HCT116 (cell line): ENCODE results near the gene STRN.
"Not testable (repeated sequence)": the region's sequence is repeated elsewhere in the genome, so short reads cannot be mapped to it uniquely, and the experiment has no call there.

ENCODE experiments used
- EGR1 ChIP-seq: IDR thresholded peaks from 2 replicates; pipeline ENCODE4 v1.6.1; 2012; ENCODE audit warnings: low read depth
- EZH2 ChIP-seq: fragments of 200-600 bp; sonication (generic); IDR thresholded peaks from 2 replicates; pipeline ENCODE4 v1.6.1; 2017; ENCODE audit warnings: antibody characterized with exemption, mixed run types
- EZH2phosphoT487 ChIP-seq: fragments of 200-600 bp; IDR thresholded peaks from 2 replicates; pipeline ENCODE4 v1.6.1; 2018; ENCODE audit warnings: antibody characterized with exemption, borderline replicate concordance
- POLR2A ChIP-seq: IDR thresholded peaks from 2 replicates; pipeline ENCODE4 v1.7.0; 2011; ENCODE audit warnings: borderline replicate concordance; ENCODE audit not compliant: insufficient read depth, insufficient read length; ENCODE audit errors: extremely low read depth
- POLR2AphosphoS5 ChIP-seq: IDR thresholded peaks from 2 replicates; pipeline ENCODE4 v1.6.1; 2011; ENCODE audit warnings: mild to moderate bottlenecking, low read depth, low read length, moderate library complexity
- RAD21 ChIP-seq: IDR thresholded peaks from 2 replicates; pipeline ENCODE4 v1.6.1; 2012; ENCODE audit warnings: low read depth, mild to moderate bottlenecking
- TCF7L2 ChIP-seq: IDR thresholded peaks from 2 replicates; pipeline ENCODE4 v1.7.0; 2011; ENCODE audit warnings: borderline replicate concordance, inconsistent platforms; ENCODE audit not compliant: insufficient read depth, insufficient read length; ENCODE audit errors: extremely low read depth
- ZFX ChIP-seq: fragments of 450-650 bp; IDR thresholded peaks from 2 replicates; pipeline ENCODE4 v1.6.1; 2017
- ZNF274 ChIP-seq: fragments of 200-500 bp; sonication (Bioruptor generic); IDR thresholded peaks from 2 replicates; pipeline ENCODE4 v1.6.1; 2014; ENCODE audit warnings: mild to moderate bottlenecking, low read depth, low read length, inconsistent platforms
- TF ChIP-seq, protein P1 (sequence below), 3 experiments: fragments of 200-600 bp in 1 of 3; sonication (generic) in 1 of 3; IDR thresholded peaks in 2 of 3; conservative IDR thresholded peaks in 1 of 3; 2 replicates each; pipeline ENCODE4 v1.5.1; 2012 to 2017; ENCODE audit warnings: low read depth in 2 of 3, low read length in 2 of 3, antibody characterized with exemption in 1 of 3, borderline replicate concordance in 1 of 3, control low read depth in 1 of 3, mild to moderate bottlenecking in 1 of 3, mixed read lengths in 1 of 3, mixed run types in 1 of 3, moderate library complexity in 1 of 3; ENCODE audit not compliant: insufficient read depth in 1 of 3

DNA sequence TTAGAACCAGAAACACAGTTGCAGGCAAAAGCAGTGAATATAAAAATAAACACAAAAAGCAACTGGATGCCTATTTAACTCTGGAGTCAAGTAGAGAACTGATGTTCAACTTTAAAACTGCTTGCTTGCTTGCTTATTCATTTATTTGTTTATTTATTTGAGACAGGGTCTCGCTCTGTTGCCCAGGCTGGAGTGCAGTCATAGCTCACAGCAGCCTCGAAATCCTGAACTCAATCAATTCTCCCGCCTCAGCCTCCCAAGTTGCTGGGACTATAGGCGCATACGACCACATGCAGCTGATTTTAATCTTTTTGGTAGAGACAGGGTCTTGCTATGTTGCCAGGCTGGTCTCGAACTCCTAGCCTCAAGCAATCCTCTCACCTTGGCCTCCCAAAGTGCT, 34.6 kb downstream of the STRN start:
- not testable (repeated sequence) for TF ChIP-seq POLR2A, ZNF274, ZFX, EZH2, EZH2phosphoT487, RAD21, EGR1, POLR2AphosphoS5, TCF7L2
- TF ChIP-seq, protein P1, sequence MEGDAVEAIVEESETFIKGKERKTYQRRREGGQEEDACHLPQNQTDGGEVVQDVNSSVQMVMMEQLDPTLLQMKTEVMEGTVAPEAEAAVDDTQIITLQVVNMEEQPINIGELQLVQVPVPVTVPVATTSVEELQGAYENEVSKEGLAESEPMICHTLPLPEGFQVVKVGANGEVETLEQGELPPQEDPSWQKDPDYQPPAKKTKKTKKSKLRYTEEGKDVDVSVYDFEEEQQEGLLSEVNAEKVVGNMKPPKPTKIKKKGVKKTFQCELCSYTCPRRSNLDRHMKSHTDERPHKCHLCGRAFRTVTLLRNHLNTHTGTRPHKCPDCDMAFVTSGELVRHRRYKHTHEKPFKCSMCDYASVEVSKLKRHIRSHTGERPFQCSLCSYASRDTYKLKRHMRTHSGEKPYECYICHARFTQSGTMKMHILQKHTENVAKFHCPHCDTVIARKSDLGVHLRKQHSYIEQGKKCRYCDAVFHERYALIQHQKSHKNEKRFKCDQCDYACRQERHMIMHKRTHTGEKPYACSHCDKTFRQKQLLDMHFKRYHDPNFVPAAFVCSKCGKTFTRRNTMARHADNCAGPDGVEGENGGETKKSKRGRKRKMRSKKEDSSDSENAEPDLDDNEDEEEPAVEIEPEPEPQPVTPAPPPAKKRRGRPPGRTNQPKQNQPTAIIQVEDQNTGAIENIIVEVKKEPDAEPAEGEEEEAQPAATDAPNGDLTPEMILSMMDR (IDR thresholded peaks at IDR 0.05 in 2 of 3, conservative IDR thresholded peaks at IDR 0.05 in 1 of 3; ENCODE audit: borderline replicate concordance in 1 of 3, insufficient read depth in 1 of 3, low read depth in 2 of 3, low read length in 2 of 3) = not testable (repeated sequence)
